ENCODE results near the gene DNM1. TPM values are rescaled to one million over a fixed set of nuclear protein-coding genes. Genes with fewer than 3 reads are reported as not detected.

DNM1 gene
- total and polyA plus RNA-seq, 4 donors: 0.29 to 5.9 (median 1.1) TPM

DNA sequence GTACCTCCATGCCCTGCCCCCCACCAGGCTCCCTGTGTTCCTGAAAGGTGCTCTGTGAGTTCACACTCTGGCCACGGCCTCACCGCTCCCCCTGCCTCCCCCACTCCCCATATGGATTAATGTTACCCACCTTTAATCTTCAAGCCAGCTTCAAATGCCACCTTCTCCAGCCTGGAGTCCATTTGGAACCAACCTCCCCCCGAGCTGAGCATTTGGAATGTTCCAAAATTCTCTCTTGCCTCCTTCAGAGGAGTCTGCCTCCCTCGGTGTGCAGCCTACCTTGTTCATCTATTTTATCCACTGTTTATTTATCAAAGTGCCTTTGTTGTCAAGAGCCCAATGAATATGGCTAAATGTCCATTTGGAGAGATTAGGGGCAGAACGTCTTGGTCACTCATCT, 68.3 kb downstream of the DNM1 start:
- H3K9ac ChIP-seq (ENCODE audit: low read depth in 1 of 2, low read length in 2 of 2): no peak overlapping the region
- DNase-seq (ENCODE audit: low spot score): no peak
- H3K4me3 ChIP-seq (ENCODE audit: low read depth in 1 of 3, low read length in 3 of 3): no peak overlapping the region
- WGBS: 92% methylated on average over 5 of the region's 5 CpGs
- H3K27ac ChIP-seq (ENCODE audit: low read depth in 1 of 2, low read length in 2 of 2): no peak overlapping the region
- H3K36me3 ChIP-seq (ENCODE audit: control insufficient read depth in 4 of 4, insufficient read depth in 3 of 4, low read depth in 1 of 4, low read length in 3 of 4): peaks cover 9 to 36% (median 17%) of the 10 kb centered on the region in 4 donors
- H3K9me3 ChIP-seq (ENCODE audit: control insufficient read depth in 4 of 4, low read length in 3 of 4): no peaks in the 10 kb centered on the region
- no peak for TF ChIP-seq EGR1 (IDR thresholded peaks at IDR 0.05; ENCODE audit: low read depth in 2 of 2)
- TF ChIP-seq, protein P1, sequence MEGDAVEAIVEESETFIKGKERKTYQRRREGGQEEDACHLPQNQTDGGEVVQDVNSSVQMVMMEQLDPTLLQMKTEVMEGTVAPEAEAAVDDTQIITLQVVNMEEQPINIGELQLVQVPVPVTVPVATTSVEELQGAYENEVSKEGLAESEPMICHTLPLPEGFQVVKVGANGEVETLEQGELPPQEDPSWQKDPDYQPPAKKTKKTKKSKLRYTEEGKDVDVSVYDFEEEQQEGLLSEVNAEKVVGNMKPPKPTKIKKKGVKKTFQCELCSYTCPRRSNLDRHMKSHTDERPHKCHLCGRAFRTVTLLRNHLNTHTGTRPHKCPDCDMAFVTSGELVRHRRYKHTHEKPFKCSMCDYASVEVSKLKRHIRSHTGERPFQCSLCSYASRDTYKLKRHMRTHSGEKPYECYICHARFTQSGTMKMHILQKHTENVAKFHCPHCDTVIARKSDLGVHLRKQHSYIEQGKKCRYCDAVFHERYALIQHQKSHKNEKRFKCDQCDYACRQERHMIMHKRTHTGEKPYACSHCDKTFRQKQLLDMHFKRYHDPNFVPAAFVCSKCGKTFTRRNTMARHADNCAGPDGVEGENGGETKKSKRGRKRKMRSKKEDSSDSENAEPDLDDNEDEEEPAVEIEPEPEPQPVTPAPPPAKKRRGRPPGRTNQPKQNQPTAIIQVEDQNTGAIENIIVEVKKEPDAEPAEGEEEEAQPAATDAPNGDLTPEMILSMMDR (IDR thresholded peaks at IDR 0.05; ENCODE audit: low read depth, low read length, missing input control): no peak
- TF ChIP-seq FOXA1 (IDR thresholded peaks at IDR 0.05): no peak
- TF ChIP-seq, protein P2, sequence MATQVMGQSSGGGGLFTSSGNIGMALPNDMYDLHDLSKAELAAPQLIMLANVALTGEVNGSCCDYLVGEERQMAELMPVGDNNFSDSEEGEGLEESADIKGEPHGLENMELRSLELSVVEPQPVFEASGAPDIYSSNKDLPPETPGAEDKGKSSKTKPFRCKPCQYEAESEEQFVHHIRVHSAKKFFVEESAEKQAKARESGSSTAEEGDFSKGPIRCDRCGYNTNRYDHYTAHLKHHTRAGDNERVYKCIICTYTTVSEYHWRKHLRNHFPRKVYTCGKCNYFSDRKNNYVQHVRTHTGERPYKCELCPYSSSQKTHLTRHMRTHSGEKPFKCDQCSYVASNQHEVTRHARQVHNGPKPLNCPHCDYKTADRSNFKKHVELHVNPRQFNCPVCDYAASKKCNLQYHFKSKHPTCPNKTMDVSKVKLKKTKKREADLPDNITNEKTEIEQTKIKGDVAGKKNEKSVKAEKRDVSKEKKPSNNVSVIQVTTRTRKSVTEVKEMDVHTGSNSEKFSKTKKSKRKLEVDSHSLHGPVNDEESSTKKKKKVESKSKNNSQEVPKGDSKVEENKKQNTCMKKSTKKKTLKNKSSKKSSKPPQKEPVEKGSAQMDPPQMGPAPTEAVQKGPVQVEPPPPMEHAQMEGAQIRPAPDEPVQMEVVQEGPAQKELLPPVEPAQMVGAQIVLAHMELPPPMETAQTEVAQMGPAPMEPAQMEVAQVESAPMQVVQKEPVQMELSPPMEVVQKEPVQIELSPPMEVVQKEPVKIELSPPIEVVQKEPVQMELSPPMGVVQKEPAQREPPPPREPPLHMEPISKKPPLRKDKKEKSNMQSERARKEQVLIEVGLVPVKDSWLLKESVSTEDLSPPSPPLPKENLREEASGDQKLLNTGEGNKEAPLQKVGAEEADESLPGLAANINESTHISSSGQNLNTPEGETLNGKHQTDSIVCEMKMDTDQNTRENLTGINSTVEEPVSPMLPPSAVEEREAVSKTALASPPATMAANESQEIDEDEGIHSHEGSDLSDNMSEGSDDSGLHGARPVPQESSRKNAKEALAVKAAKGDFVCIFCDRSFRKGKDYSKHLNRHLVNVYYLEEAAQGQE (IDR thresholded peaks at IDR 0.05): no peak
- TF ChIP-seq YY1 (IDR thresholded peaks at IDR 0.05): no peak
- no peak for TF ChIP-seq HNF4A (conservative IDR thresholded peaks at IDR 0.05)
- no peak for TF ChIP-seq RAD21 (IDR thresholded peaks at IDR 0.05)
- TF ChIP-seq RXRA (IDR thresholded peaks at IDR 0.05): no peak
- TF ChIP-seq HNF4G (IDR thresholded peaks at IDR 0.05): no peak
- TF ChIP-seq, protein P3, sequence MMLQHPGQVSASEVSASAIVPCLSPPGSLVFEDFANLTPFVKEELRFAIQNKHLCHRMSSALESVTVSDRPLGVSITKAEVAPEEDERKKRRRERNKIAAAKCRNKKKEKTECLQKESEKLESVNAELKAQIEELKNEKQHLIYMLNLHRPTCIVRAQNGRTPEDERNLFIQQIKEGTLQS (IDR thresholded peaks at IDR 0.05): no peak
- TF ChIP-seq SP1 (IDR thresholded peaks at IDR 0.05): no peak
- H3K4me1 ChIP-seq (ENCODE audit: control insufficient read depth in 4 of 4, insufficient read depth in 4 of 4, low read length in 3 of 4): peaks cover 7 to 15% (median 12%) of the 10 kb centered on the region in 4 donors
- no peaks in the 10 kb centered on the region for H3K27me3 ChIP-seq (ENCODE audit: control insufficient read depth in 4 of 4, insufficient read depth in 4 of 4, low read length in 3 of 4)

DNA sequence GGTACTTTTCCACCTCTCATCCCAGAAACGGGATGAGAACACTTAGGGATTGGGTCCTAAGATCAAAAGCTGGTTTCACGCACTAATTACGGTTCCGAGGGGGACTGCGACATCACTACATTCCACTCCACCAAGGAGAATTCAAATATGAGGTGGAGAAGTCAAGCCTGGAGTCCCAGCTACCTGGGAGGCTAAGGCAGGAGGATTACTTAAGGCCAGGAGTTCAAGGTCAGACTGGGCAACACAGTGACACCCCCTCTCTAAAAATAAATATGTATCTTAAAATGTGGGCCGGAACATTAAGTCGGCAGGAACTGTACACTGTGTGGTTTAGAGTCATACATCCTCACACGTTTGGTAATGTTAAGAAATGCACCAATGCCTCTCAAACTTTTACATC, 71.1 kb downstream of the DNM1 start:
- no peaks in the 10 kb centered on the region for H3K9me3 ChIP-seq (ENCODE audit: control insufficient read depth in 4 of 4, low read length in 3 of 4)
- H3K4me3 ChIP-seq (ENCODE audit: low read depth in 1 of 3, low read length in 3 of 3): no peak overlapping the region
- H3K4me1 ChIP-seq (ENCODE audit: control insufficient read depth in 4 of 4, insufficient read depth in 4 of 4, low read length in 3 of 4): peaks cover 9 to 25% (median 21%) of the 10 kb centered on the region in 4 donors
- peaks cover 3 to 12% (median 9%) of the 10 kb centered on the region in 4 donors for H3K36me3 ChIP-seq (ENCODE audit: control insufficient read depth in 4 of 4, insufficient read depth in 3 of 4, low read depth in 1 of 4, low read length in 3 of 4)
- 71% methylated on average over 8 of the region's 8 CpGs for WGBS
- no peak overlapping the region for H3K27ac ChIP-seq (ENCODE audit: low read depth in 1 of 2, low read length in 2 of 2)
- DNase-seq (ENCODE audit: low spot score): no peak
- no peak overlapping the region for H3K9ac ChIP-seq (ENCODE audit: low read depth in 1 of 2, low read length in 2 of 2)
- no peaks in the 10 kb centered on the region for H3K27me3 ChIP-seq (ENCODE audit: control insufficient read depth in 4 of 4, insufficient read depth in 4 of 4, low read length in 3 of 4)
- TF ChIP-seq HNF4A (conservative IDR thresholded peaks at IDR 0.05) (no peak), FOXA1 (IDR thresholded peaks at IDR 0.05) (no peak), RXRA (IDR thresholded peaks at IDR 0.05) (no peak), FOXA2 (IDR thresholded peaks at IDR 0.05) (no peak), NR2F2 (IDR thresholded peaks at IDR 0.05) (no peak), JUND (IDR thresholded peaks at IDR 0.05) (no peak), SP1 (IDR thresholded peaks at IDR 0.05) (no peak), RAD21 (IDR thresholded peaks at IDR 0.05) (no peak), TAF1 (conservative IDR thresholded peaks at IDR 0.05) (no peak), GABPA (IDR thresholded peaks at IDR 0.05 in 1 of 2, conservative IDR thresholded peaks at IDR 0.05 in 1 of 2) (no peak)
- TF ChIP-seq, protein P4, sequence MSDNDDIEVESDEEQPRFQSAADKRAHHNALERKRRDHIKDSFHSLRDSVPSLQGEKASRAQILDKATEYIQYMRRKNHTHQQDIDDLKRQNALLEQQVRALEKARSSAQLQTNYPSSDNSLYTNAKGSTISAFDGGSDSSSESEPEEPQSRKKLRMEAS (IDR thresholded peaks at IDR 0.05): no peak
- TF ChIP-seq, protein P5, sequence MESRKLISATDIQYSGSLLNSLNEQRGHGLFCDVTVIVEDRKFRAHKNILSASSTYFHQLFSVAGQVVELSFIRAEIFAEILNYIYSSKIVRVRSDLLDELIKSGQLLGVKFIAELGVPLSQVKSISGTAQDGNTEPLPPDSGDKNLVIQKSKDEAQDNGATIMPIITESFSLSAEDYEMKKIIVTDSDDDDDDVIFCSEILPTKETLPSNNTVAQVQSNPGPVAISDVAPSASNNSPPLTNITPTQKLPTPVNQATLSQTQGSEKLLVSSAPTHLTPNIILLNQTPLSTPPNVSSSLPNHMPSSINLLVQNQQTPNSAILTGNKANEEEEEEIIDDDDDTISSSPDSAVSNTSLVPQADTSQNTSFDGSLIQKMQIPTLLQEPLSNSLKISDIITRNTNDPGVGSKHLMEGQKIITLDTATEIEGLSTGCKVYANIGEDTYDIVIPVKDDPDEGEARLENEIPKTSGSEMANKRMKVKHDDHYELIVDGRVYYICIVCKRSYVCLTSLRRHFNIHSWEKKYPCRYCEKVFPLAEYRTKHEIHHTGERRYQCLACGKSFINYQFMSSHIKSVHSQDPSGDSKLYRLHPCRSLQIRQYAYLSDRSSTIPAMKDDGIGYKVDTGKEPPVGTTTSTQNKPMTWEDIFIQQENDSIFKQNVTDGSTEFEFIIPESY (IDR thresholded peaks at IDR 0.05): no peak
- TF ChIP-seq, protein P2 (IDR thresholded peaks at IDR 0.05): no peak
- TF ChIP-seq, protein P3 (IDR thresholded peaks at IDR 0.05): no peak
- TF ChIP-seq, protein P1 (IDR thresholded peaks at IDR 0.05; ENCODE audit: low read depth, low read length, missing input control): no peak

Measured in liver (tissue), 9 donors.